Activated naive CD8-positive, alpha-beta T cell treated with anti-CD3 and anti-CD28 coated beads for 36 hours (primary cell): ENCODE measurements around the gene CCDC141. TPM values are rescaled to one million over a fixed set of nuclear protein-coding genes. Genes with fewer than 3 reads are reported as not detected.

ENCODE experiments used
- DNase-seq: peaks from one replicate; pipeline ENCODE4 v3.0.0; 2021
- H3K27ac Mint-ChIP-seq: one replicate; pipeline ENCODE4 v1.8.0; 2022; ENCODE audit warnings: mild to moderate bottlenecking, moderate library complexity, mixed read lengths
- H3K27me3 Mint-ChIP-seq: one replicate; pipeline ENCODE4 v1.8.0; 2022; ENCODE audit warnings: mild to moderate bottlenecking, mixed read lengths
- H3K36me3 Mint-ChIP-seq: one replicate; pipeline ENCODE4 v1.8.0; 2021; ENCODE audit warnings: mild to moderate bottlenecking, mixed read lengths
- H3K4me1 Mint-ChIP-seq: one replicate; pipeline ENCODE4 v1.8.0; 2021; ENCODE audit warnings: mixed read lengths
- H3K4me3 Mint-ChIP-seq: one replicate; pipeline ENCODE4 v1.8.0; 2022; ENCODE audit warnings: mild to moderate bottlenecking, moderate library complexity, mixed read lengths
- H3K9me3 Mint-ChIP-seq: one replicate; pipeline ENCODE4 v1.8.0; 2022; ENCODE audit warnings: mixed read lengths
- total RNA-seq, 2 experiments: library from RNA; stranded (reverse); gene quantifications; one replicate each; pipeline ENCODE4 v1.2.3, GENCODE V29; 2021

CCDC141 gene
- total RNA-seq, 2 experiments from 2014 or later: 4.8 to 5.6 TPM

DNA sequence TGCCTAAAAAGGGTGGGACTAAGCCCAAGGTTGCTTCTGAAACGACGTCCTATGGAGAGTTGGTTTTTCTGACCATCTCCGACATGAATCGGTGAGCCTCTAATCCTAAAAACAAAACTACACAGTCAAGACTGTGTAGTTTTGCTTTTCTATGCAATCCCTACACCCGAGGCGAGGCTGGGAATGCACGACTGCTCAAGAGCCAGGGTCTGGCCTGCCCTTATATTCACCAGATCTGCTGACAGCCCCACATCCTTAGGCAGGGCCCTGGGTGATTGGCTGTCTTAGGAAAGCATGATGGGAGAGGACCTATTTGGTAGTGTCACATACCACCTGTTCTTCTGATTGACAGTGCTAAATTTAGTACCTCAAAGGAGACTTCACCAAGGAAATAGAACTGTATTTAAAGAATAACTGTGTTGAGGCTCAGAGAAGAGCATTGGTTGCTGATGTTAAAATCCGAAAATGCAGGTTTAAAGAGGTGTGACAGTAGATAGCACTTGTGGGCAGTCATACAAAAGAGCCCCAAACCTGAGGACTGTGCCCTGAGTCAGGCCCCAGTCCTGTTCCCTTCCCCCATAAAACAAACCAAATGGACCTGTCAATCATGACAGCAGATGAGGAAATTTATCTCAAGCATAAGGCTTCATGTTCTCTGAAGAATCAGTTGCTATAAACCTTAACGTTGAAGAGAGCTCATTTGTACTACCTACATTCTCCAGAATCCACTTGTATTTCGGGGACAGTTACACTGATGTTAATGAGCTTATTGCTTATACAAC lies 242.5 kb downstream of the CCDC141 start, which contains the start of gene TTN:
TSS of gene TTN (minus strand) at position 197 of the 782 bp plus-strand sequence. CDS start 2,781 bp downstream, outside the sequence.
- no peak for DNase-seq
- Mint-ChIP-seq H3K9me3 (no peaks in the 10 kb centered on the region), H3K27ac (no peak within 1 kb of the TSS)

GRCh38 chr2:178806543-178806942 lies 243.4 kb downstream of the CCDC141 start:
- no peaks in the 10 kb centered on the region for H3K27me3 Mint-ChIP-seq
- no peak overlapping the region for H3K27ac Mint-ChIP-seq
- H3K4me1 Mint-ChIP-seq: peaks cover 4% of the 10 kb centered on the region
- H3K36me3 Mint-ChIP-seq: no peaks in the 10 kb centered on the region
- H3K4me3 Mint-ChIP-seq: no peak overlapping the region
- H3K9me3 Mint-ChIP-seq: no peaks in the 10 kb centered on the region
- DNase-seq: no peak

More for the DNA sequence above, 242.5 kb downstream of the CCDC141 start, which contains the start of gene TTN:
- Mint-ChIP-seq H3K4me3 (no peak within 1 kb of the TSS), H3K27me3 (no peaks in the 10 kb centered on the region), H3K36me3 (no peaks in the 10 kb centered on the region), H3K4me1 (peaks cover 4% of the 10 kb centered on the region)

- Mint-ChIP-seq H3K9me3 (no peaks in the 10 kb centered on the region), H3K4me3 (no peak overlapping the region), H3K4me1 (peaks cover 4% of the 10 kb centered on the region), H3K36me3 (no peaks in the 10 kb centered on the region), H3K27me3 (no peaks in the 10 kb centered on the region), H3K27ac (no peak overlapping the region)
- DNase-seq: no peak
These were observed 244.5 kb downstream of the CCDC141 start for GRCh38 chr2:178805457-178805856.

DNA sequence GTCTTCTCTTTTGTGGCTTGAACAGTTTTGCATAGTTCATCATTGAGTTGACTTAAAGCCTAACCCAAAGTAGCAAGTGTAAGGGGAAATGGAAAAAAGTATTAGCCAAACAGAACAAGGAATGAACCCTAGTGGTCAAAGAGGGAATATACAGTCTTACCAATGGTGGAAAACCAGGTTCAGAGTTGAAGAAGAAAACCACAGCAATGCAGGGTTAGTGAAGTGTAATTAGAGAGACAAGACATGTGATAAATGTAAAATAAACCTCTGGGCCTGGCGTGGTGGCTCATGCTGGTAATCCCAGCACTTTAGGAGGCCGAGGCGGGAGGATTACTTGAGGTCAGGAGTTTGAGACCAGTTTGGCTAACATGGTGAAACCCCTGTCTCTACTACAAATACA lies 245.1 kb downstream of the CCDC141 start:
- Mint-ChIP-seq H3K27me3 (no peaks in the 10 kb centered on the region), H3K4me3 (no peak overlapping the region), H3K9me3 (no peaks in the 10 kb centered on the region), H3K36me3 (no peaks in the 10 kb centered on the region), H3K4me1 (peaks cover 4% of the 10 kb centered on the region), H3K27ac (no peak overlapping the region)
- no peak for DNase-seq

DNA sequence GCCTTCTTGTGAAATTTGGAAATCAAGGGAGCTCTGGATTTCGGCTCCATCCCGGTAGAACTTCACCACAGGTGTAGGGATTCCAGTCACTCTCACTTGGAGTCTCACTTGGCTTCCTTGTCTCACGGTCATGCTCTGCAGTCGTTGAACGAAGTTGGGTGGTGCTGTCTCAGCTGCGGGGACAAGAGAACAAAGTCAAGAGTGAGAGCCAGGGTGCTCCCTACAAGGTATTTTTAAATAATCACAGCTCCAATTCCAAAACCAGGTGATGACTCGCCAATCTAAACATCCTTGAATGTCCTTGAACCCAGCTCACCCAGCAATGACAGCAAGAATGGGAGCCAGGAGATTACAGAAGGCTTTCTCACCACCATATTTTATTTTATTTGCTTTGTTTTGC lies 249.4 kb downstream of the CCDC141 start:
- Mint-ChIP-seq H3K36me3 (peaks cover 6% of the 10 kb centered on the region), H3K9me3 (no peaks in the 10 kb centered on the region)

DNA sequence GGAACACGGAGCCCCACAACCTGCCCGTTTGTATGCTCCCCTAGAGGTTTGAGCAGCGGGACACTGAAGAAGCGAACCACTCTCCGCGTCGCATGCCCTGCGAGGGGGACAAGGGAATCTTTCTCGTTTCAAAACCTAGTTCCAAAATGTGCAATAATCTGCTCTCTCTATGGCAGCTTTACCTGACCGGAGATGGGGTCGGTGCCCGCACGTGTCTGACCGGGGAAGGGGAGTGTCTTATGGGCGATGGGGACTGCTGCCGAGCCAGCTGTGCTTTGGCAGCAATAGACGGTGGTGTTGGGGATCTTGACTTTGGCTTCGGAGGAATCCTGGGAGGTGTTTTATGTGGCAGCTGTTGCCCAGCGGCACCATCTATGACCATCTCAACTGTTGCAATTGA lies 250.6 kb downstream of the CCDC141 start:
- no peak for DNase-seq
- Mint-ChIP-seq H3K4me1 (no peaks in the 10 kb centered on the region), H3K36me3 (peaks cover 6% of the 10 kb centered on the region), H3K4me3 (no peak overlapping the region), H3K27ac (no peak overlapping the region), H3K27me3 (no peaks in the 10 kb centered on the region), H3K9me3 (no peaks in the 10 kb centered on the region)

More for the DNA sequence above, 249.4 kb downstream of the CCDC141 start:
- Mint-ChIP-seq H3K27ac (no peak overlapping the region), H3K4me1 (peaks cover 4% of the 10 kb centered on the region), H3K4me3 (no peak overlapping the region), H3K27me3 (no peaks in the 10 kb centered on the region)
- no peak for DNase-seq

- H3K4me3 Mint-ChIP-seq: no peak overlapping the region
- no peaks in the 10 kb centered on the region for H3K9me3 Mint-ChIP-seq
- no peak overlapping the region for H3K27ac Mint-ChIP-seq
- H3K36me3 Mint-ChIP-seq: peaks cover 6% of the 10 kb centered on the region
- no peaks in the 10 kb centered on the region for H3K27me3 Mint-ChIP-seq
- no peak for DNase-seq
- H3K4me1 Mint-ChIP-seq: no peaks in the 10 kb centered on the region
These were observed 253.8 kb downstream of the CCDC141 start for GRCh38 chr2:178796079-178796677.

DNA sequence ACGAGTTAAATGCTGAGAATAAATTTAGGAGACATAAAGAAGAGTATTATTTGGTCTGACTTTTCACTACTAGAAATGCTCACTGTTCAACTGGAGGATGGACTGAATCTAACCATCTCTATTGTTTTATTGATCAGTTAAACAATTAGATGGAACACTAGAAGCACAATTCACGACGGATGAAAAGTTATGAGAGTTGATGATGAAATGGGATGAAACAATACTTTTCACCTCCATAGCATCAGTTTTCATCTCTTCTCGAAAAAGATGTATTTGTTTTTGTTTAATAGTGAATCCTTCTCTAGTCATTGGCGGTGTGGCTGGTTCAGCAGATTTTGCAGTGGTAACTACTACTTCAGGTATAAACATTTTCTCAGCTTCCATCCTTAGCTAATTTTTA lies 262.0 kb downstream of the CCDC141 start:
- peaks cover 7% of the 10 kb centered on the region for H3K4me1 Mint-ChIP-seq
- no peaks in the 10 kb centered on the region for H3K9me3 Mint-ChIP-seq
- no peak for DNase-seq
- H3K27ac Mint-ChIP-seq: peak overlapping the region; percentile 8
- no peak overlapping the region for H3K4me3 Mint-ChIP-seq
- no peaks in the 10 kb centered on the region for H3K36me3 Mint-ChIP-seq
- H3K27me3 Mint-ChIP-seq: no peaks in the 10 kb centered on the region

- no peak overlapping the region for H3K27ac Mint-ChIP-seq
- H3K27me3 Mint-ChIP-seq: no peaks in the 10 kb centered on the region
- no peaks in the 10 kb centered on the region for H3K9me3 Mint-ChIP-seq
- H3K4me1 Mint-ChIP-seq: peaks cover 7% of the 10 kb centered on the region
- no peaks in the 10 kb centered on the region for H3K36me3 Mint-ChIP-seq
- H3K4me3 Mint-ChIP-seq: no peak overlapping the region
- no peak for DNase-seq
These were observed 262.8 kb downstream of the CCDC141 start for GRCh38 chr2:178787155-178787554.

- Mint-ChIP-seq H3K27ac (no peak overlapping the region), H3K4me3 (no peak overlapping the region), H3K4me1 (peaks cover 2% of the 10 kb centered on the region), H3K27me3 (no peaks in the 10 kb centered on the region), H3K36me3 (peaks cover 3% of the 10 kb centered on the region), H3K9me3 (no peaks in the 10 kb centered on the region)
- no peak for DNase-seq
These were observed 266.0 kb downstream of the CCDC141 start for GRCh38 chr2:178783889-178784288.

GRCh38 chr2:178782236-178782635 lies 267.7 kb downstream of the CCDC141 start:
- Mint-ChIP-seq H3K9me3 (no peaks in the 10 kb centered on the region), H3K4me3 (no peak overlapping the region), H3K27ac (no peak overlapping the region), H3K27me3 (no peaks in the 10 kb centered on the region), H3K4me1 (no peaks in the 10 kb centered on the region), H3K36me3 (peaks cover 4% of the 10 kb centered on the region)
- DNase-seq: no peak

Other genes with a start within 250 kb of the CCDC141 start
- gene TTN, start 242.7 kb downstream of the CCDC141 start, total RNA-seq: 1 to 10 TPM; 1.8 to 2.2 TPM
- 1 to 10 TPM; 4.4 to 5.7 TPM for gene SESTD1, start 214.7 kb upstream of the CCDC141 start, total RNA-seq